Measurements from ENCODE around the gene MTMR4.

MTMR4 gene

DNA sequence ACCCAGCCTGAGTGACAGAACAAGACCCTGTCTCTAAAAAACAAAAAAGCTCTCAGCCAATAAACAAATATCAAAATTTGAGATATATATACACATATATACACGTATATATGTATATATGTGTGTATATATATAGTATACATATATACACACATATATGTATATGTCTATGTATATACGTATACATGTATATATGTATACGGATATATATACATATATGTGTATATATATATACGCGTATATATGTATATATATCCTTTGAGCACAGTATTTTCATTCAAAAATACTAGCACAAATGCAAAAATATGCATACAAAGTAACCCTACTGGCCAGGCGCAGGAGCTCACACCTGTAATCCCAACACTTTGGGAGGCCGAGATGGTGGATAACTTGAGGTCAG lies 13.0 kb downstream of the MTMR4 start:
- DNase-seq (ENCODE audit: low spot score) (no peak), ATAC-seq (ENCODE audit: low read depth) (no peak)
- no peaks in the 10 kb centered on the region for H3K27me3 ChIP-seq (ENCODE audit: insufficient read depth, poor library complexity, severe bottlenecking)
- H3K27ac ChIP-seq (ENCODE audit: poor library complexity, severe bottlenecking) = no peak overlapping the region
- no peak overlapping the region for H3K4me3 ChIP-seq (ENCODE audit: severe bottlenecking)
- H3K4me1 ChIP-seq (ENCODE audit: insufficient read depth, poor library complexity, severe bottlenecking) = no peaks in the 10 kb centered on the region
- TF ChIP-seq, protein P1, sequence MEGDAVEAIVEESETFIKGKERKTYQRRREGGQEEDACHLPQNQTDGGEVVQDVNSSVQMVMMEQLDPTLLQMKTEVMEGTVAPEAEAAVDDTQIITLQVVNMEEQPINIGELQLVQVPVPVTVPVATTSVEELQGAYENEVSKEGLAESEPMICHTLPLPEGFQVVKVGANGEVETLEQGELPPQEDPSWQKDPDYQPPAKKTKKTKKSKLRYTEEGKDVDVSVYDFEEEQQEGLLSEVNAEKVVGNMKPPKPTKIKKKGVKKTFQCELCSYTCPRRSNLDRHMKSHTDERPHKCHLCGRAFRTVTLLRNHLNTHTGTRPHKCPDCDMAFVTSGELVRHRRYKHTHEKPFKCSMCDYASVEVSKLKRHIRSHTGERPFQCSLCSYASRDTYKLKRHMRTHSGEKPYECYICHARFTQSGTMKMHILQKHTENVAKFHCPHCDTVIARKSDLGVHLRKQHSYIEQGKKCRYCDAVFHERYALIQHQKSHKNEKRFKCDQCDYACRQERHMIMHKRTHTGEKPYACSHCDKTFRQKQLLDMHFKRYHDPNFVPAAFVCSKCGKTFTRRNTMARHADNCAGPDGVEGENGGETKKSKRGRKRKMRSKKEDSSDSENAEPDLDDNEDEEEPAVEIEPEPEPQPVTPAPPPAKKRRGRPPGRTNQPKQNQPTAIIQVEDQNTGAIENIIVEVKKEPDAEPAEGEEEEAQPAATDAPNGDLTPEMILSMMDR (IDR thresholded peaks at IDR 0.05; ENCODE audit: poor library complexity, severe bottlenecking) = no peak
- H3K36me3 ChIP-seq (ENCODE audit: low read depth) = peaks cover 93% of the 10 kb centered on the region
- H3K9me3 ChIP-seq (ENCODE audit: severe bottlenecking) = no peaks in the 10 kb centered on the region

DNA sequence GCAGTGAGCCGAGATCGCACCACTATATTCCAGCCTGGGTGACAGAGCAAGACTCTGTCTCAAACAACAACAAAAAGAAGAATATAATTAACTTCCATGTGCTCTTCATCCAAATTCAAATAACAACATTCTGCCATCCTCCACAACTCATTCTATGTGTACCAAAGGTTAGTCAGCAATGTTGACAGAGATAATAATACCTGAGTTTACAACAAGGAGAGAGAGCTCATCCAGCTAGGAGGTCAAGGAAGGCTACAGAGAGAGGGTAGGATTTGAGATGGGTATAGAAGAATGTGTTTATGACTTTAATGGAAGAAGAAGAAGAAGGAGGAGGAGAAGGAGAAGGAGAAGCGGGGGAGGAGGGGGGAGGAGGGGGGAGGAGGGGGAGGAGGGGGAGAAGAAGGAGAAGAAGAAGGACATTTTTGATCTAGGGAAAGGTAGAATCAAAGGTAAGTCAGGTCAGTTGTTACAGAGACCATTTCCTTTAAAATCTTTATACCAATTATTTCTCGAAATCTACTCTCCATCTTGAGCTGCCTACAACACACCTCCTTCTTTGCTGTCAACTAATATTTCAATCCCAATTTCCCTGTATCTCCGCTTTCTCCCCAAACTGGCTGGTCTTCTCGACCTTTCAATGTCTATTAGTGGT lies 16.1 kb downstream of the MTMR4 start:
- H3K27ac ChIP-seq (ENCODE audit: poor library complexity, severe bottlenecking) = no peak overlapping the region
- H3K36me3 ChIP-seq (ENCODE audit: low read depth) = peaks cover 92% of the 10 kb centered on the region
- H3K4me3 ChIP-seq (ENCODE audit: severe bottlenecking) = no peak overlapping the region
- H3K9me3 ChIP-seq (ENCODE audit: severe bottlenecking) = no peaks in the 10 kb centered on the region
- ATAC-seq (ENCODE audit: low read depth) = no peak
- no peak for DNase-seq (ENCODE audit: low spot score)
- TF ChIP-seq, protein P1 (IDR thresholded peaks at IDR 0.05; ENCODE audit: poor library complexity, severe bottlenecking) = no peak
- H3K4me1 ChIP-seq (ENCODE audit: insufficient read depth, poor library complexity, severe bottlenecking) = no peaks in the 10 kb centered on the region
- no peaks in the 10 kb centered on the region for H3K27me3 ChIP-seq (ENCODE audit: insufficient read depth, poor library complexity, severe bottlenecking)

- H3K4me1 ChIP-seq (ENCODE audit: insufficient read depth, poor library complexity, severe bottlenecking) = no peaks in the 10 kb centered on the region
- no peaks in the 10 kb centered on the region for H3K27me3 ChIP-seq (ENCODE audit: insufficient read depth, poor library complexity, severe bottlenecking)
- H3K9me3 ChIP-seq (ENCODE audit: severe bottlenecking) = no peaks in the 10 kb centered on the region
- DNase-seq (ENCODE audit: low spot score) (no peak), ATAC-seq (ENCODE audit: low read depth) (no peak)
- no peak overlapping the region for H3K4me3 ChIP-seq (ENCODE audit: severe bottlenecking)
- peaks cover 96% of the 10 kb centered on the region for H3K36me3 ChIP-seq (ENCODE audit: low read depth)
- TF ChIP-seq, protein P1 (IDR thresholded peaks at IDR 0.05; ENCODE audit: poor library complexity, severe bottlenecking) = no peak
- no peak overlapping the region for H3K27ac ChIP-seq (ENCODE audit: poor library complexity, severe bottlenecking)
Measured at GRCh38 chr17:58493506-58493905, 20.9 kb downstream of the MTMR4 start.

GRCh38 chr17:58492238-58493121 lies 22.0 kb downstream of the MTMR4 start:
- Histone ChIP-seq H3K4me3 (ENCODE audit: severe bottlenecking) (no peak overlapping the region), H3K27me3 (ENCODE audit: insufficient read depth, poor library complexity, severe bottlenecking) (no peaks in the 10 kb centered on the region), H3K36me3 (ENCODE audit: low read depth) (peaks cover 88% of the 10 kb centered on the region), H3K4me1 (ENCODE audit: insufficient read depth, poor library complexity, severe bottlenecking) (no peaks in the 10 kb centered on the region), H3K9me3 (ENCODE audit: severe bottlenecking) (no peaks in the 10 kb centered on the region), H3K27ac (ENCODE audit: poor library complexity, severe bottlenecking) (no peak overlapping the region)
- ATAC-seq (ENCODE audit: low read depth) (no peak), DNase-seq (ENCODE audit: low spot score) (no peak)
- TF ChIP-seq, protein P1 (IDR thresholded peaks at IDR 0.05; ENCODE audit: poor library complexity, severe bottlenecking) = no peak
